ENCODE data around the gene DHH.

GRCh38 chr12:49059045-49059298, 35.6 kb downstream of the DHH start:
- TF ChIP-seq CTCF (conservative IDR thresholded peaks at IDR 0.05; ENCODE audit: low read depth in 2 of 2): no peak
- TF ChIP-seq REST (IDR thresholded peaks at IDR 0.05; ENCODE audit: unreplicated experiment): no peak
- no peak for TF ChIP-seq CREB1 (CRISPR knock-in tag; IDR thresholded peaks at IDR 0.05; ENCODE audit: low read depth)
- no peak for TF ChIP-seq ETS1 (IDR thresholded peaks at IDR 0.05)
- TF ChIP-seq POLR2AphosphoS5 (IDR thresholded peaks at IDR 0.05; ENCODE audit: low read depth): no peak
- TF ChIP-seq EZH2phosphoT487 (IDR thresholded peaks at IDR 0.05; ENCODE audit: unreplicated experiment): no peak
- TF ChIP-seq EZH2 (IDR thresholded peaks at IDR 0.05; ENCODE audit: low read depth, unreplicated experiment): no peak
- no peak for TF ChIP-seq STAT1 (IDR thresholded peaks at IDR 0.05; ENCODE audit: unreplicated experiment)
- no peak for TF ChIP-seq ZNF114 (CRISPR knock-in tag; IDR thresholded peaks at IDR 0.05)
- TF ChIP-seq JUNB (IDR thresholded peaks at IDR 0.05; ENCODE audit: unreplicated experiment): no peak
